ENCODE data around the gene MATCAP1.

DNA sequence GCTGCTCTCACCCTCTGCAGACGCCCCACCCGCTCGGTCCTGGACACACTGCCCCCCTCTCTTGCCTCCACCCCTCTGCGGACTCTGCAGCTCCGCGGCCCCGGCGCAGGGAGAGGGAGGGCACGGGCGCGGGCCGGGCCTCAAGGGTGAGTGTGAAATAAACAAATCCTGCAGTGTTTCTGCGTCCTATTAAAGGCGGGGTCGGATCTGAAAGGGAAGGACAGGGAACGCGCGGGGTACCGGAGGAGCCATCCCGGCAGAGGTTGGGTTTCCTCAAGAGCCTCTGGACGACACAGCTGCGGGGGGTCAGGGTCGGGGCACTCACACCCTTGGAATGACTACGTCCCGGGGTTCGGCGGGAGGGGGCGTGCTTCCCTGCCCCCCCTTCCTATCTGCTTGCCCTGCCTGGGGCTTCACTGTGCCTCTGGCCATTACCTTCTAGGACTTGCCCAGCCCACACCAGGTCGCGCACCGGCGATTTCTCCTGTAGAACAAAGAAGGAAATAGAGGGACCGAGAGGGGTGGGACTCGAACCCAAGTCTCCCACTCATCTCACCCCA, 19.7 kb downstream of the MATCAP1 start:
- TF ChIP-seq, protein P1, sequence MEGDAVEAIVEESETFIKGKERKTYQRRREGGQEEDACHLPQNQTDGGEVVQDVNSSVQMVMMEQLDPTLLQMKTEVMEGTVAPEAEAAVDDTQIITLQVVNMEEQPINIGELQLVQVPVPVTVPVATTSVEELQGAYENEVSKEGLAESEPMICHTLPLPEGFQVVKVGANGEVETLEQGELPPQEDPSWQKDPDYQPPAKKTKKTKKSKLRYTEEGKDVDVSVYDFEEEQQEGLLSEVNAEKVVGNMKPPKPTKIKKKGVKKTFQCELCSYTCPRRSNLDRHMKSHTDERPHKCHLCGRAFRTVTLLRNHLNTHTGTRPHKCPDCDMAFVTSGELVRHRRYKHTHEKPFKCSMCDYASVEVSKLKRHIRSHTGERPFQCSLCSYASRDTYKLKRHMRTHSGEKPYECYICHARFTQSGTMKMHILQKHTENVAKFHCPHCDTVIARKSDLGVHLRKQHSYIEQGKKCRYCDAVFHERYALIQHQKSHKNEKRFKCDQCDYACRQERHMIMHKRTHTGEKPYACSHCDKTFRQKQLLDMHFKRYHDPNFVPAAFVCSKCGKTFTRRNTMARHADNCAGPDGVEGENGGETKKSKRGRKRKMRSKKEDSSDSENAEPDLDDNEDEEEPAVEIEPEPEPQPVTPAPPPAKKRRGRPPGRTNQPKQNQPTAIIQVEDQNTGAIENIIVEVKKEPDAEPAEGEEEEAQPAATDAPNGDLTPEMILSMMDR (conservative IDR thresholded peaks at IDR 0.05 in 1 of 2, IDR thresholded peaks at IDR 0.05 in 1 of 2; ENCODE audit: low read depth in 1 of 2, low read length in 2 of 2) = no peak
- no peak for TF ChIP-seq EZH2 (IDR thresholded peaks at IDR 0.05; ENCODE audit: low read length, missing control alignments)

Measured in fibroblast of lung (primary cell).